ENCODE measurements around the gene ROGDI. TPM values are rescaled to one million over a fixed set of nuclear protein-coding genes. Genes with fewer than 3 reads are reported as not detected.

ROGDI gene
- total and polyA plus RNA-seq, 10 of the 15 experiments (the other 5 are each of a cell fraction or from before 2014, with no cell fraction given), result 0.40 to 23.5 (median 12.3) TPM

- TF ChIP-seq, protein P1, sequence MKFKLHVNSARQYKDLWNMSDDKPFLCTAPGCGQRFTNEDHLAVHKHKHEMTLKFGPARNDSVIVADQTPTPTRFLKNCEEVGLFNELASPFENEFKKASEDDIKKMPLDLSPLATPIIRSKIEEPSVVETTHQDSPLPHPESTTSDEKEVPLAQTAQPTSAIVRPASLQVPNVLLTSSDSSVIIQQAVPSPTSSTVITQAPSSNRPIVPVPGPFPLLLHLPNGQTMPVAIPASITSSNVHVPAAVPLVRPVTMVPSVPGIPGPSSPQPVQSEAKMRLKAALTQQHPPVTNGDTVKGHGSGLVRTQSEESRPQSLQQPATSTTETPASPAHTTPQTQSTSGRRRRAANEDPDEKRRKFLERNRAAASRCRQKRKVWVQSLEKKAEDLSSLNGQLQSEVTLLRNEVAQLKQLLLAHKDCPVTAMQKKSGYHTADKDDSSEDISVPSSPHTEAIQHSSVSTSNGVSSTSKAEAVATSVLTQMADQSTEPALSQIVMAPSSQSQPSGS (IDR thresholded peaks at IDR 0.05; ENCODE audit: low read length), result peak; percentile 36; the same call in 1 of the 2 replicates
- peak; percentile 43; the same call in 1 of the 2 replicates for TF ChIP-seq CBFB (IDR thresholded peaks at IDR 0.05; ENCODE audit: low read depth)
Measured at GRCh38 chr16:4749700-4750257, 52.7 kb downstream of the ROGDI start (continued).

GRCh38 chr16:4748682-4749411, 53.6 kb downstream of the ROGDI start:
- Histone ChIP-seq H3K79me2 (ENCODE audit: control insufficient read depth, insufficient read depth, low read length) (no peaks in the 10 kb centered on the region), H3K27ac (ENCODE audit: control insufficient read depth, insufficient read depth) (peak overlapping the region; percentile 8; the same call in 1 of the 2 replicates), H4K20me1 (ENCODE audit: control insufficient read depth, insufficient read depth) (no peaks in the 10 kb centered on the region), H3K9me3 (replicated peaks; ENCODE audit: control insufficient read depth, insufficient read depth, low read length) (no peaks in the 10 kb centered on the region), H3K4me3 (no peak overlapping the region), H3K36me3 (ENCODE audit: control insufficient read depth in 2 of 2, insufficient read depth in 2 of 2, low read length in 1 of 2) (peaks cover 4 to 13% of the 10 kb centered on the region in 2 experiments), H3K4me1 (ENCODE audit: control insufficient read depth, insufficient read depth, low read length) (peaks cover 12% of the 10 kb centered on the region), H3K9ac (ENCODE audit: control insufficient read depth, insufficient read depth, low read length) (no peak overlapping the region), H3K27me3 (replicated peaks in 1 of 2; ENCODE audit: control insufficient read depth in 2 of 2, insufficient read depth in 2 of 2, low read length in 1 of 2) (no peaks in the 10 kb centered on the region), H2AFZ (ENCODE audit: control insufficient read depth, low read depth, low read length) (no peak overlapping the region), H3K4me2 (ENCODE audit: control insufficient read depth, insufficient read depth) (no peak overlapping the region)
- intact Hi-C loops (cut with micrococcal nuclease; ENCODE audit: unreplicated experiment), result no loop called here
- ChIA-PET POLR2A (interaction anchor here (0.6 to 1.6 kb wide), 2 partner anchors 10 to 14 kb away, joined by 3 to 4 read pairs; partner anchors contain the start of gene DNAAF8), SMC1A (ENCODE audit: uncharacterized antibody, unreplicated experiment) (interaction anchor here (1.2 kb wide), 1 partner anchor 17 kb away, joined by 4 read pairs; no protein-coding TSS in a partner anchor), RAD21 (ENCODE audit: unreplicated experiment) (interaction anchor here (1.0 to 2.0 kb wide), 2 partner anchors 14 to 32 kb away, joined by 3 to 4 read pairs; partner anchors contain the start of gene DNAAF8), CTCF (interaction anchor here (0.9 kb wide), 1 partner anchor 14 kb away, joined by 3 read pairs; the partner anchor contains the start of gene DNAAF8)
- 91% methylated on average over 16 of the region's 16 CpGs for WGBS (ENCODE audit: insufficient coverage, insufficient replicate concordance, low lambda C conversion rate, missing lambda C conversion rate)
- no peak for ATAC-seq
- BruUV-seq (replicated peaks), result no TSS peak
- FAIRE-seq, result no peak
- no peak for DNase-seq (ENCODE audit: low read depth, low spot score)
- in situ Hi-C loops (cut with MboI), result no loop called here
- TF ChIP-seq E2F4 (IDR thresholded peaks at IDR 0.05; ENCODE audit: low read depth, low read length) (no peak), BCL3 (IDR thresholded peaks at IDR 0.05; ENCODE audit: borderline replicate concordance, insufficient read depth, low read depth, low read length, poor library complexity, severe bottlenecking) (no peak)
